ENCODE results near the gene GNG13. TPM values are rescaled to one million over a fixed set of nuclear protein-coding genes. Genes with fewer than 3 reads are reported as not detected.

Gene GNG13
- total and polyA plus RNA-seq, 2 donors (not counting 3 experiments of a cell fraction or from before 2014, with no cell fraction given) = not detected

DNA sequence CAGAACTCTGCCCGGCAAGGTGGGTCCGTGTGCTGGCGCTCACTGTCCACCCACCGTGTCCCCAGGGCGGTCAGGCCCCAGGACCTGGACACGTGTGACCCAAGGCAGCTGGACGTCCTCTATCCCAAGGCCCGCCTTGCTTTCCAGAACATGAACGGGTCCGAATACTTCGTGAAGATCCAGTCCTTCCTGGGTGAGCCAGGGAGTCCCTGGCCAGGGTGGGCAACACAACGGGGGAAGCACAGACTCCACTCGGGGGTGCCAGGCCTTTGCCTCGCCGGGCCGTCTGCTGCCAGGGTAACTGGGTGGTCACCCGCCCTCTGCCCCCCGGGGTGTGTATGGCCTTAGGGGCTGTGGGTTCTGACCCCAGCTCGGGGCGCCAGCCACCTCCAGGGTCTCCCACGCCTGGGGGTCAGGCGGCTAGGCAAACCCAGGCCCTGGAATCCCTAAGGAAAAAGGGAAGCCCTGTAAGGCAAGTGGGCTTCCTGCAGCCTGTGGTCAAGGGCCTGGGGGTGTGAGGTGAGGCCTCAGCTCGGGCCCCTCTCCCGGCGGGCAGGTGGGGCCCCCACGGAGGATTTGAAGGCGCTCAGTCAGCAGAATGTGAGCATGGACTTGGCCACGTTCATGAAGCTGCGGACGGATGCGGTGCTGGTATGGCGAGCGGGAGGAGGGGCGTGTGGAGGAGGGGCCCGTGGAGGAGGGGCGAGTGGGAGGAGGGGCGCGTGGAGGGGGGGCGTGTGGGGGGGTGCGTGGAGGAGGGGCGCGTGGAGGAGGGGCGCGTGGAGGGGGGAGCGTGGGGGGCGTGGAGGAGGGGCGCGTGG lies 33.5 kb downstream of the GNG13 start:
- H2AFZ ChIP-seq (ENCODE audit: low read depth, low read length) = no peak overlapping the region
- H3K4me2 ChIP-seq (ENCODE audit: insufficient read depth, low read length) = no peak overlapping the region
- H3K9ac ChIP-seq (replicated peaks; ENCODE audit: extremely low read depth, insufficient read depth, low read length) = no peak overlapping the region
- H3K4me3 ChIP-seq (replicated peaks in 1 of 3; ENCODE audit: insufficient read depth in 1 of 3, low read depth in 1 of 3, low read length in 3 of 3) = no peak overlapping the region
- no peaks in the 10 kb centered on the region for H3K9me3 ChIP-seq (replicated peaks; ENCODE audit: control insufficient read depth, insufficient read depth, low read length)
- CTCF ChIA-PET = no interaction called here
- dilution Hi-C loops (cut with MboI; ENCODE audit: extremely low pct_ligation_motif_present, low sequenced_read_pairs) = no loop called here
- no peaks in the 10 kb centered on the region for H3K36me3 ChIP-seq (ENCODE audit: control insufficient read depth in 2 of 2, extremely low read depth in 1 of 2, insufficient read depth in 2 of 2, low read length in 2 of 2)
- DNase-seq (ENCODE audit: low read depth, low spot score) = no peak
- no peaks in the 10 kb centered on the region for H4K20me1 ChIP-seq (replicated peaks; ENCODE audit: control insufficient read depth, extremely low read depth, insufficient read depth, low read length)
- intact Hi-C loops (cut with micrococcal nuclease) = no loop called here
- no peak for FAIRE-seq
- no TSS peak for BruUV-seq (replicated peaks)
- no peaks in the 10 kb centered on the region for H3K79me2 ChIP-seq (ENCODE audit: control insufficient read depth, insufficient read depth, low read length)
- no peak overlapping the region for H3K27ac ChIP-seq (ENCODE audit: insufficient read depth, low read depth, low read length)
- no peaks in the 10 kb centered on the region for H3K4me1 ChIP-seq (ENCODE audit: control insufficient read depth, extremely low read depth, insufficient read depth, low read length)
- H3K27me3 ChIP-seq (ENCODE audit: control insufficient read depth in 2 of 2, insufficient read depth in 2 of 2, low read length in 2 of 2) = no peaks in the 10 kb centered on the region
- no peaks in the 10 kb centered on the region for H3K9me1 ChIP-seq (replicated peaks; ENCODE audit: control insufficient read depth, extremely low read depth, insufficient read depth, low read length)
- TF ChIP-seq POLR2A (IDR thresholded peaks at IDR 0.05; ENCODE audit: low read depth, low read length) (no peak), MYC (IDR thresholded peaks at IDR 0.05; ENCODE audit: low read depth, low read length) (no peak), POLR2AphosphoS5 (IDR thresholded peaks at IDR 0.05; ENCODE audit: insufficient read depth, low read depth, low read length) (no peak), FOS (IDR thresholded peaks at IDR 0.05; ENCODE audit: borderline replicate concordance, insufficient read depth, low read length) (no peak), JUN (IDR thresholded peaks at IDR 0.05; ENCODE audit: borderline replicate concordance, insufficient read depth, insufficient read length, low read depth) (no peak), GATA2 (IDR thresholded peaks at IDR 0.05; ENCODE audit: insufficient read depth, insufficient read length, low read depth, low read length) (no peak)
- TF ChIP-seq, protein P1, sequence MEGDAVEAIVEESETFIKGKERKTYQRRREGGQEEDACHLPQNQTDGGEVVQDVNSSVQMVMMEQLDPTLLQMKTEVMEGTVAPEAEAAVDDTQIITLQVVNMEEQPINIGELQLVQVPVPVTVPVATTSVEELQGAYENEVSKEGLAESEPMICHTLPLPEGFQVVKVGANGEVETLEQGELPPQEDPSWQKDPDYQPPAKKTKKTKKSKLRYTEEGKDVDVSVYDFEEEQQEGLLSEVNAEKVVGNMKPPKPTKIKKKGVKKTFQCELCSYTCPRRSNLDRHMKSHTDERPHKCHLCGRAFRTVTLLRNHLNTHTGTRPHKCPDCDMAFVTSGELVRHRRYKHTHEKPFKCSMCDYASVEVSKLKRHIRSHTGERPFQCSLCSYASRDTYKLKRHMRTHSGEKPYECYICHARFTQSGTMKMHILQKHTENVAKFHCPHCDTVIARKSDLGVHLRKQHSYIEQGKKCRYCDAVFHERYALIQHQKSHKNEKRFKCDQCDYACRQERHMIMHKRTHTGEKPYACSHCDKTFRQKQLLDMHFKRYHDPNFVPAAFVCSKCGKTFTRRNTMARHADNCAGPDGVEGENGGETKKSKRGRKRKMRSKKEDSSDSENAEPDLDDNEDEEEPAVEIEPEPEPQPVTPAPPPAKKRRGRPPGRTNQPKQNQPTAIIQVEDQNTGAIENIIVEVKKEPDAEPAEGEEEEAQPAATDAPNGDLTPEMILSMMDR (IDR thresholded peaks at IDR 0.05; ENCODE audit: extremely low read depth in 1 of 2, insufficient read depth in 1 of 2, low read depth in 1 of 2, low read length in 2 of 2) = no peak
- TF ChIP-seq, protein P2, sequence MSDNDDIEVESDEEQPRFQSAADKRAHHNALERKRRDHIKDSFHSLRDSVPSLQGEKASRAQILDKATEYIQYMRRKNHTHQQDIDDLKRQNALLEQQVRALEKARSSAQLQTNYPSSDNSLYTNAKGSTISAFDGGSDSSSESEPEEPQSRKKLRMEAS (IDR thresholded peaks at IDR 0.05; ENCODE audit: insufficient read depth, insufficient read length) = no peak
- POLR2A ChIA-PET = no interaction called here
